Fibroblast of the aortic adventitia (primary cell): ENCODE results near the gene IGIP. TPM values are rescaled to one million over a fixed set of nuclear protein-coding genes. Genes with fewer than 3 reads are reported as not detected.

Experiments used
- DNase-seq: peaks from one replicate; pipeline ENCODE4 v3.0.0-alpha.2; 2010; ENCODE audit warnings: low read depth
- H3K4me3 ChIP-seq: 2 replicates; pipeline ENCODE4 v1.5.1; 2011; ENCODE audit warnings: low read depth, mild to moderate bottlenecking, control low read depth, low read length, moderate library complexity
- CTCF ChIP-seq: IDR thresholded peaks from 2 replicates; pipeline ENCODE4 v1.5.1; 2011; ENCODE audit warnings: mild to moderate bottlenecking, low read length, control low read depth, inconsistent platforms; ENCODE audit not compliant: insufficient read depth
- total RNA-seq: library from RNA; depleted of rRNA; stranded (reverse); fragments of >200 nt; gene quantifications from 2 replicates; pipeline ENCODE4 v1.2.3, GENCODE V29; 2012; ENCODE audit warnings: low replicate concordance

IGIP gene
- total RNA-seq, 1 donor, result 13.7 TPM

GRCh38 chr5:140110646-140110957 lies 15.1 kb upstream of the IGIP start:
- no peak overlapping the region for H3K4me3 ChIP-seq
- TF ChIP-seq CTCF, result no peak
- no peak for DNase-seq

- H3K4me3 ChIP-seq, result no peak overlapping the region
- TF ChIP-seq CTCF, result no peak
- no peak for DNase-seq
Observed at GRCh38 chr5:140111011-140111858, 14.5 kb upstream of the IGIP start.

GRCh38 chr5:140111859-140112551 lies 13.7 kb upstream of the IGIP start:
- no peak for DNase-seq
- no peak for TF ChIP-seq CTCF
- peak overlapping the region; percentile 82 for H3K4me3 ChIP-seq

- peak overlapping the region; percentile 82 for H3K4me3 ChIP-seq
- TF ChIP-seq CTCF, result no peak
- peak; percentile 52 for DNase-seq
Observed at GRCh38 chr5:140112685-140113179, 13.0 kb upstream of the IGIP start.

GRCh38 chr5:140113180-140113698 lies 12.5 kb upstream of the IGIP start:
- no peak for TF ChIP-seq CTCF
- no peak for DNase-seq
- peak overlapping the region; percentile 82 for H3K4me3 ChIP-seq

- TF ChIP-seq CTCF, result no peak
- peak; percentile 93 for DNase-seq
- H3K4me3 ChIP-seq, result peak within 1 kb of the TSS; percentile 82
Observed at GRCh38 chr5:140113699-140114263, 12.0 kb upstream of the IGIP start, which contains the start of gene PURA. Gene PURA, plus strand, starts transcription at chr5:140114109. Its CDS starts 73 bp downstream, at chr5:140114182.
